GM13976 (cell line): ENCODE measurements around the gene AAMP.

Experiments used
- DNase-seq: peaks from one replicate; pipeline ENCODE4 v3.0.0; 2012; ENCODE audit warnings: low spot score
- CTCF ChIP-seq: IDR thresholded peaks from 2 replicates; pipeline ENCODE4 v1.5.1; 2012; ENCODE audit warnings: borderline replicate concordance, mild to moderate bottlenecking; ENCODE audit not compliant: insufficient read depth; ENCODE audit errors: extremely low read depth, missing control alignments, control extremely low read depth
- in situ Hi-C: fragments of 300-500 bp; cut with MboI; formaldehyde crosslinking; loops from one replicate; pipeline ENCODE4 v1.12.0; 2022; ENCODE audit warnings: low sequenced_read_pairs, mixed read lengths, inconsistent platforms; ENCODE audit not compliant: unreplicated experiment

The AAMP gene

GRCh38 chr2:218229851-218230250 is 40.1 kb downstream of the AAMP start:
- no peak for DNase-seq
- no peak for TF ChIP-seq CTCF
- in situ Hi-C loops: no loop called here

- in situ Hi-C loops: no loop called here
- TF ChIP-seq CTCF: no peak
- DNase-seq: peak; percentile 79
These were observed 40.7 kb downstream of the AAMP start for GRCh38 chr2:218229239-218229638.

GRCh38 chr2:218228366-218229090 is 41.4 kb downstream of the AAMP start:
- in situ Hi-C loops: no loop called here
- DNase-seq: no peak
- no peak for TF ChIP-seq CTCF

- no peak for DNase-seq
- TF ChIP-seq CTCF: no peak
- in situ Hi-C loops: no loop called here
These were observed 43.0 kb downstream of the AAMP start for GRCh38 chr2:218226903-218227302.

GRCh38 chr2:218224186-218224585 is 45.8 kb downstream of the AAMP start:
- in situ Hi-C loops: no loop called here
- TF ChIP-seq CTCF: no peak
- DNase-seq: no peak

GRCh38 chr2:218223046-218223445 is 46.9 kb downstream of the AAMP start:
- DNase-seq: no peak
- TF ChIP-seq CTCF: no peak
- in situ Hi-C loops: no loop called here
